Renal cortex interstitium (tissue), 11 donors: ENCODE data around the gene HIP1. TPM values are rescaled to one million over a fixed set of nuclear protein-coding genes. Genes with fewer than 3 reads are reported as not detected.
"Not testable (repeated sequence)": the region's sequence is repeated elsewhere in the genome, so short reads cannot be mapped to it uniquely, and the experiment has no call there.

ENCODE experiments used
- DNase-seq, 11 donors: peaks; one replicate each; pipeline ENCODE4 v3.0.0-alpha.2; 2013; ENCODE audit warnings: low read depth in 9 of 11, low spot score in 4 of 11; ENCODE audit errors: extremely low read depth in 1 of 11
- polyA plus RNA-seq, 3 donors: library from polyadenylated mRNA; unstranded; fragments of 120-200 nt; gene quantifications; one replicate each; pipeline ENCODE4 v1.2.1, GENCODE V29; 2013; ENCODE audit not compliant: insufficient read length in 3 of 3

Gene HIP1
- polyA plus RNA-seq, 3 donors, result 31.3 to 35.7 (median 35.3) TPM

- no peak for DNase-seq
Measured at GRCh38 chr7:75655536-75655935, 83.2 kb downstream of the HIP1 start.

- DNase-seq, result no peak
Measured at GRCh38 chr7:75654855-75655254, 83.9 kb downstream of the HIP1 start.

GRCh38 chr7:75653651-75654050, 85.1 kb downstream of the HIP1 start:
- DNase-seq, result no peak

- no peak for DNase-seq
Measured at GRCh38 chr7:75652788-75653187, 86.0 kb downstream of the HIP1 start.

GRCh38 chr7:75650681-75651080, 88.1 kb downstream of the HIP1 start:
- no peak for DNase-seq

- no peak for DNase-seq
Measured at GRCh38 chr7:75650062-75650461, 88.7 kb downstream of the HIP1 start.

GRCh38 chr7:75649462-75649861, 89.3 kb downstream of the HIP1 start:
- no peak for DNase-seq

GRCh38 chr7:75647709-75648438, 90.9 kb downstream of the HIP1 start:
- DNase-seq, result no peak

GRCh38 chr7:75646571-75647102, 92.1 kb downstream of the HIP1 start:
- DNase-seq, result no peak

GRCh38 chr7:75645570-75645969, 93.2 kb downstream of the HIP1 start:
- DNase-seq, result no peak

- DNase-seq, result no peak
Measured at GRCh38 chr7:75644589-75644988, 94.2 kb downstream of the HIP1 start.

- peak in 1 of 11 donors; percentile 26 for DNase-seq
Measured at GRCh38 chr7:75642810-75643486, 95.8 kb downstream of the HIP1 start.

- DNase-seq, result no peak
Measured at GRCh38 chr7:75640201-75640600, 98.5 kb downstream of the HIP1 start.

- DNase-seq, result no peak
Measured at GRCh38 chr7:75639886-75640190, 98.9 kb downstream of the HIP1 start.

- peak in 7 of 11 donors; percentile 21 to 63 (median 48) for DNase-seq
Measured at GRCh38 chr7:75639071-75639885, 99.5 kb downstream of the HIP1 start.

GRCh38 chr7:75638594-75639070, 100.1 kb downstream of the HIP1 start:
- DNase-seq, result peak in 6 of 11 donors; percentile 36 to 51 (median 40)

- no peak for DNase-seq
Measured at GRCh38 chr7:75637854-75638593, 100.7 kb downstream of the HIP1 start.

GRCh38 chr7:75635036-75635435, 103.7 kb downstream of the HIP1 start:
- DNase-seq, result no peak

- DNase-seq, result not testable (repeated sequence)
Measured at GRCh38 chr7:75632587-75632986, 106.2 kb downstream of the HIP1 start.
